Heart left ventricle (tissue), 13 donors: Measurements from ENCODE around the gene DBNDD1.

Experiments
- POLR2A ChIP-seq, 2 donors: fragments of 450-650 bp; IDR thresholded peaks; one replicate each; pipeline ENCODE4 v1.6.1; 2017; ENCODE audit warnings: antibody characterized with exemption in 2 of 2, mild to moderate bottlenecking in 2 of 2, moderate library complexity in 2 of 2
- TF ChIP-seq, protein P1 (sequence below), 12 donors: fragments of 200-600 bp; sonication (generic) in 4 of 12; IDR thresholded peaks; one replicate each; pipeline versions ENCODE4 v1.5.0 to v1.8.0; 2018 to 2022; ENCODE audit warnings: antibody characterized with exemption in 12 of 12, mild to moderate bottlenecking in 5 of 12
- donor health status: ischemic (EF 13 %, LVEDD 7.1; RV severe dilation, severe dysfunction).
- donor health status: DM: no; HTN: yes; CAD: no.
- donor health status: DM: no; HTN: no; CAD: no.
- donor health status: ischemic (EF 25% LVEDD 6.9; RV normal size, moderate dysfunction).
- donor health status: ischemic (EF 25% LVEDD 5.7; RV mildly dilated, moderate dysfunction).
- donor health status: ischemic (EF 35%, LVEDD 5.7; RV mildly dilated, moderate dysfunction).
- donor health status: nonischemic (EF 11% LVEDD 7.7; RV severe dilation, severe dysfunction).
- donor health status: DM: yes; HTN: yes; CAD: no.
- donor health status: PGD.
- donor health status: ischemic (EF 29% LVEDD 5.4; RV normal size, mild dysfunction).
- donor health status: nonischemic (EF 23%, LVEDD 6.1; RV moderate dilation, normal function).

DNA sequence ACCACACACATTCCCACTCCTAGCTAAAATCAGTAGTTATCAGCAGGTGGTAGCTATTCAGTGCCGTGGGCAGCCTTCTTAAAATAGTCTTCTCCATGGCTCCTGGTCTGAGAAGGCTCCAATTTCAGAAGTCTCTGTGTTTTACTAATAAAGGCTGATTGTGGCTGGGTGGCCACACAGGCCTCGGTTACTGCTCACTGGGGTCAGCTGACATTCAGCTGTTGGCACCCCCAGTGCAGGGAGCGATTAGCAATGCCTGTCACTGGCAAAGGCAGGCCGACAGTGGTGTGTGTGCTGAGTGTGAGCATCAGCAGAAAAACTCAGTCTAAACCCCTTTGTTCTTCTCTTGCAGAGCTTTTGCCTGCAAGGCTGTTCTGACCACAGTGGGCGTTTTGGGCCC, 16.6 kb upstream of the DBNDD1 start:
- TF ChIP-seq, protein P1, sequence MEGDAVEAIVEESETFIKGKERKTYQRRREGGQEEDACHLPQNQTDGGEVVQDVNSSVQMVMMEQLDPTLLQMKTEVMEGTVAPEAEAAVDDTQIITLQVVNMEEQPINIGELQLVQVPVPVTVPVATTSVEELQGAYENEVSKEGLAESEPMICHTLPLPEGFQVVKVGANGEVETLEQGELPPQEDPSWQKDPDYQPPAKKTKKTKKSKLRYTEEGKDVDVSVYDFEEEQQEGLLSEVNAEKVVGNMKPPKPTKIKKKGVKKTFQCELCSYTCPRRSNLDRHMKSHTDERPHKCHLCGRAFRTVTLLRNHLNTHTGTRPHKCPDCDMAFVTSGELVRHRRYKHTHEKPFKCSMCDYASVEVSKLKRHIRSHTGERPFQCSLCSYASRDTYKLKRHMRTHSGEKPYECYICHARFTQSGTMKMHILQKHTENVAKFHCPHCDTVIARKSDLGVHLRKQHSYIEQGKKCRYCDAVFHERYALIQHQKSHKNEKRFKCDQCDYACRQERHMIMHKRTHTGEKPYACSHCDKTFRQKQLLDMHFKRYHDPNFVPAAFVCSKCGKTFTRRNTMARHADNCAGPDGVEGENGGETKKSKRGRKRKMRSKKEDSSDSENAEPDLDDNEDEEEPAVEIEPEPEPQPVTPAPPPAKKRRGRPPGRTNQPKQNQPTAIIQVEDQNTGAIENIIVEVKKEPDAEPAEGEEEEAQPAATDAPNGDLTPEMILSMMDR (IDR thresholded peaks at IDR 0.05) = no peak
- TF ChIP-seq POLR2A (IDR thresholded peaks at IDR 0.05) = no peak
